GM21717 (cell line): ENCODE measurements around the gene SLC22A23.

ENCODE experiments used
- ATAC-seq: cut with Tn5 transposase; IDR thresholded peaks from one replicate; pipeline ENCODE4 v1.9.1; 2021; ENCODE audit warnings: mild to moderate bottlenecking, moderate library complexity; ENCODE audit not compliant: unreplicated experiment

Gene SLC22A23

GRCh38 chr6:3473773-3474172 lies 16.9 kb upstream of the SLC22A23 start:
- no peak for ATAC-seq

- ATAC-seq = no peak
Measured at GRCh38 chr6:3471711-3472110, 14.9 kb upstream of the SLC22A23 start.

GRCh38 chr6:3471286-3471685 lies 14.4 kb upstream of the SLC22A23 start:
- no peak for ATAC-seq

GRCh38 chr6:3468585-3468984 lies 11.7 kb upstream of the SLC22A23 start:
- ATAC-seq = no peak

- ATAC-seq = no peak
Measured at GRCh38 chr6:3467996-3468395, 11.1 kb upstream of the SLC22A23 start.

- ATAC-seq = no peak
Measured at GRCh38 chr6:3466488-3467219, 9.8 kb upstream of the SLC22A23 start.

- no peak for ATAC-seq
Measured at GRCh38 chr6:3460253-3460652, 3.4 kb upstream of the SLC22A23 start.

- no peak for ATAC-seq
Measured at GRCh38 chr6:3458706-3459421, 2.0 kb upstream of the SLC22A23 start.

- ATAC-seq = no peak
Measured at GRCh38 chr6:3457710-3458602, 1.1 kb upstream of the SLC22A23 start.

- ATAC-seq = no peak
Measured at GRCh38 chr6:3456395-3456897, 404 bp downstream of the SLC22A23 start.

GRCh38 chr6:3455569-3456394 lies 1.1 kb downstream of the SLC22A23 start:
- ATAC-seq = no peak

- no peak for ATAC-seq
Measured at GRCh38 chr6:3455147-3455568, 1.7 kb downstream of the SLC22A23 start.

GRCh38 chr6:3454273-3455010 lies 2.4 kb downstream of the SLC22A23 start:
- no peak for ATAC-seq

GRCh38 chr6:3453413-3454272 lies 3.2 kb downstream of the SLC22A23 start:
- ATAC-seq = no peak

GRCh38 chr6:3451498-3451897 lies 5.4 kb downstream of the SLC22A23 start:
- ATAC-seq = no peak

- ATAC-seq = no peak
Measured at GRCh38 chr6:3450888-3451287, 6.0 kb downstream of the SLC22A23 start.

- ATAC-seq = no peak
Measured at GRCh38 chr6:3449750-3450305, 7.0 kb downstream of the SLC22A23 start.

- ATAC-seq = no peak
Measured at GRCh38 chr6:3449321-3449720, 7.5 kb downstream of the SLC22A23 start.
